Activated CD4-positive, alpha-beta T cell treated with anti-CD3 and anti-CD28 coated beads for 36 hours (primary cell): Measurements from ENCODE around the gene PARM1. TPM values are rescaled to one million over a fixed set of nuclear protein-coding genes. Genes with fewer than 3 reads are reported as not detected.

Experiments
- ATAC-seq: fragments of 200-7000 bp; cut with Tn5 transposase; one replicate; pipeline ENCODE4 v1.10.0; 2021; ENCODE audit warnings: mild to moderate bottlenecking, moderate library complexity
- CTCF ChIA-PET: fragments of 350-600 bp; sonication (Branson Sonifier 250); formaldehyde crosslinking; loops from one replicate; lab custom pipeline; 2021; ENCODE audit warnings: antibody characterized with exemption; lab: Charles Lee
- POLR2A ChIA-PET: fragments of 350-600 bp; sonication (Branson Sonifier 250); formaldehyde crosslinking; loops from one replicate; lab custom pipeline; 2021; ENCODE audit warnings: antibody characterized with exemption, inconsistent platforms; lab: Charles Lee
- DNase-seq: peaks from one replicate; pipeline ENCODE4 v3.0.0-alpha.2; 2020
- H3K27ac Mint-ChIP-seq: one replicate; pipeline ENCODE4 v1.8.0; 2021; ENCODE audit warnings: mixed read lengths
- H3K27me3 Mint-ChIP-seq: one replicate; pipeline ENCODE4 v1.8.0; 2021; ENCODE audit warnings: mixed read lengths
- H3K36me3 Mint-ChIP-seq: one replicate; pipeline ENCODE4 v1.8.0; 2021; ENCODE audit warnings: low read depth, mixed read lengths
- H3K4me1 Mint-ChIP-seq: one replicate; pipeline ENCODE4 v1.8.0; 2021; ENCODE audit warnings: mixed read lengths
- H3K4me3 Mint-ChIP-seq: one replicate; pipeline ENCODE4 v1.8.0; 2021; ENCODE audit warnings: mild to moderate bottlenecking, moderate library complexity, mixed read lengths
- H3K9me3 Mint-ChIP-seq: one replicate; pipeline ENCODE4 v1.8.0; 2021; ENCODE audit warnings: low read depth, mixed read lengths
- intact Hi-C, 2 experiments: fragments of 100-400 bp; cut with DNase I in 1 of 2; cut with micrococcal nuclease in 1 of 2; formaldehyde crosslinking; loops; one replicate each; pipeline versions ENCODE4 v1.14.2 to v1.15.1; 2022 to 2024; cut with DNase I, micrococcal nuclease
- total RNA-seq, 2 experiments: library from RNA; stranded (reverse); gene quantifications; one replicate each; pipeline ENCODE4 v1.2.3, GENCODE V29; 2021

The PARM1 gene
- total RNA-seq, 2 experiments from 2014 or later, result 0.04 to 0.05 TPM

DNA sequence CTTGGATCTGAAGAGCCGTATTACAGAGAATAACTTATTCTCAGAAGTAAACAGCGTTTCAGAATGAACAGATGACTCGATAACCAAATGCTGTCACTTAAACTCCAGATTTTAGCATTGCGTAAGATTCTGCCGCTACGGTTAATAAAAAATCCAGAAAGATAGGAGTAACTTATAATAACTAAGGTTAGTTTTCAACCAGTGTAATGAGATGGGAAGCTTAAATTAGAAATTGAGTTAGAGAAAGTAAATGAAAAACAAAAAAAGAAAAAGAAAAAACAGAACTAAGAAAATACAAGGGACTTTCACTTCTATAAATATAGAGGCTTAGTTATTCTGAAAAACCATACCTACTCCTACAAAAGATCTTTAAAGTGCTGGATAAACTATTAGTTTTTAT, 13.1 kb upstream of the PARM1 start:
- H3K27me3 Mint-ChIP-seq, result peaks cover 5% of the 10 kb centered on the region
- POLR2A ChIA-PET, result interaction anchor here (0.6 kb wide), 1 partner anchor 92 kb away, joined by 3 read pairs; no protein-coding TSS in a partner anchor
- ATAC-seq, result no peak

DNA sequence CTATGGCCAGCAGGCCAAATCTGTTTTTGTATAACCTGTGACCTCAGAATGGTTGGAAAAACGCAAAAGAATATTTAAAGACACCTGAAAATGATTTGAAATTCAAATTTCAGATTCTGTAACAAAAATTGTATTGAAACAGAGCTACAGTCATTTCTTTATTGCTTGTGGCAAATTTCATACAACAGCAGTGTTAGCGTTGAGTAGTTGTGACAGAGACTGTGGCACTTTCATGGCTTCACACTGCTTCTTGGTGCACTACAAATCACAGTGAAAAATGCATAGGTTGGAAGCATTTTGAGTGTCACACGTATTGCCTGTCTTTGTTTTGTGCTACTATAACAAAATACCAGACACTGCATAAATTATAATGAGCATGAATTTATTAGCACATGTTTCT, 12.2 kb upstream of the PARM1 start:
- ATAC-seq, result no peak
- POLR2A ChIA-PET, result no interaction called here
- intact Hi-C loops, result no loop called here
- H3K27ac Mint-ChIP-seq, result no peak overlapping the region
- no peak for DNase-seq
- H3K27me3 Mint-ChIP-seq, result peaks cover 2% of the 10 kb centered on the region
- no peaks in the 10 kb centered on the region for H3K4me1 Mint-ChIP-seq
- CTCF ChIA-PET, result no interaction called here
- H3K9me3 Mint-ChIP-seq, result no peaks in the 10 kb centered on the region
- H3K4me3 Mint-ChIP-seq, result no peak overlapping the region
- H3K36me3 Mint-ChIP-seq, result no peaks in the 10 kb centered on the region

More for the DNA sequence above, 13.1 kb upstream of the PARM1 start:
- no peak overlapping the region for H3K4me3 Mint-ChIP-seq
- CTCF ChIA-PET, result no interaction called here
- intact Hi-C loops, result no loop called here
- no peaks in the 10 kb centered on the region for H3K36me3 Mint-ChIP-seq
- no peaks in the 10 kb centered on the region for H3K9me3 Mint-ChIP-seq
- DNase-seq, result no peak
- no peak overlapping the region for H3K27ac Mint-ChIP-seq
- no peaks in the 10 kb centered on the region for H3K4me1 Mint-ChIP-seq

DNA sequence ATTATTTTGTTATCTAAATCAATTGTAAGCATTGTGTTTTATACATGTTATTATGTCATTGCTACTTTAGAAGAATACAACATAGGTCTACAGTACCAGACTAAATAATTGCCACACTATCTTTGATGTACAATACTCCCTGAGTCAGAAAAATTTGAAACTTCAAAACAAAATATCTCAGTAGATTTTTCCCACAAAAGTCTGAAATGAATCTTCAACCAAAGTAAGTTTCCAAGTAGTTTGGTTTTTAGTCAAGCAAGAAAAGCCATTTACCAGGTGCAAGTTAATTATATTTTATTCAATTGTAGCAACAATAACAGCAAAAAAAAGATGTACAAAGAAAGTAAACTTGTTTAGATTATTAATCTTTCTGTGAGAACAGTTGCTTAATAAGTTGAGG, 11.4 kb upstream of the PARM1 start:
- no peaks in the 10 kb centered on the region for H3K4me1 Mint-ChIP-seq
- intact Hi-C loops, result no loop called here

DNA sequence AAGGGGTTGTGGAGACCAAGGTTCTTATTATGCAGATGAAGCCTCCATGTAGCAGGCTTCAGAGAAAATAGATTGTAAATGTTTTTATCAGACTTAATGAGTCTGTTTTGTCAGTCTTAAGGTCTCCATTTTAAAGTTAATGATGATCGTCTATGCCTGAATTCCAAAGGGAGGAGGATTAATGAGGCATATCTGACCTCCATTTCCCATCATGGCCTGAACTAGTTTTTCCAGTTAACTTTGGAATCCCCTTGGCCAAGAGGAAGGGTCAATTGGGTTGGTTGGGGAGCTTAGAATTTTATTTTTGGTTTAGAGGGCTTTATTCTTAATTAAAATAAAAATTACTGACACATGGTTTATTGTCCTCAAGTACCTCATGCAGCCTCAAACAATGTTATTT, 6.9 kb upstream of the PARM1 start:
- Mint-ChIP-seq H3K27me3 (peaks cover 15% of the 10 kb centered on the region), H3K9me3 (no peaks in the 10 kb centered on the region), H3K4me1 (no peaks in the 10 kb centered on the region), H3K27ac (no peak overlapping the region), H3K4me3 (no peak overlapping the region), H3K36me3 (no peaks in the 10 kb centered on the region)
- CTCF ChIA-PET, result no interaction called here
- DNase-seq, result no peak
- intact Hi-C loops, result no loop called here
- POLR2A ChIA-PET, result no interaction called here
- no peak for ATAC-seq

More for the DNA sequence above, 11.4 kb upstream of the PARM1 start:
- H3K4me3 Mint-ChIP-seq, result no peak overlapping the region
- CTCF ChIA-PET, result no interaction called here
- no peaks in the 10 kb centered on the region for H3K9me3 Mint-ChIP-seq
- H3K27me3 Mint-ChIP-seq, result peaks cover 2% of the 10 kb centered on the region
- ATAC-seq, result no peak
- no peak overlapping the region for H3K27ac Mint-ChIP-seq
- POLR2A ChIA-PET, result no interaction called here
- DNase-seq, result no peak
- H3K36me3 Mint-ChIP-seq, result no peaks in the 10 kb centered on the region

DNA sequence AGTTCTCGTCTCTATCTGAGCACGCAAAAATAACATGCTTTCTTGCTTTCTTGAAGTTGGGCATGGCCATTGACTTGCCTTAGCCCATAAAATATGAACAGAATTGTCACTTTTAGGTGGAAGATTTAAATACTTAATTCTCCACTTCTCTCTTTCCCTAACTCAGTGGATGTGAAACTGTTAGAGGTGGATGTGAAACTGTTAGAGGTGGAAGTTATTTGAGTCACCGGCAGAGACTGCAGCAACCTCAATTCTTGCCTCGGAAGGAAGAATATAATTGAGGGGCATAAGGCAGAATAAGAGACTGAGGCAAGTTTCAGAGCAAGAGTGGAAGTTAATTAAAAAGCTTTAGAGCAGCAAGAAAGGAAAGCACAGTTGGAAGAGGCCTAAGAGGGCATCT, 2.8 kb upstream of the PARM1 start:
- CTCF ChIA-PET, result interaction anchor here (0.7 kb wide), 1 partner anchor 112 kb away, joined by 3 read pairs; no protein-coding TSS in a partner anchor
- Mint-ChIP-seq H3K36me3 (no peaks in the 10 kb centered on the region), H3K9me3 (no peaks in the 10 kb centered on the region), H3K4me1 (peaks cover 17% of the 10 kb centered on the region), H3K27me3 (peaks cover 52% of the 10 kb centered on the region), H3K27ac (no peak overlapping the region), H3K4me3 (no peak overlapping the region)
- DNase-seq, result no peak
- ATAC-seq, result no peak
- POLR2A ChIA-PET, result no interaction called here
- intact Hi-C loops, result loop anchor here in 1 of 2 experiments (10.0 kb wide), 1 partner anchor 555 kb away; no protein-coding TSS in a partner anchor

DNA sequence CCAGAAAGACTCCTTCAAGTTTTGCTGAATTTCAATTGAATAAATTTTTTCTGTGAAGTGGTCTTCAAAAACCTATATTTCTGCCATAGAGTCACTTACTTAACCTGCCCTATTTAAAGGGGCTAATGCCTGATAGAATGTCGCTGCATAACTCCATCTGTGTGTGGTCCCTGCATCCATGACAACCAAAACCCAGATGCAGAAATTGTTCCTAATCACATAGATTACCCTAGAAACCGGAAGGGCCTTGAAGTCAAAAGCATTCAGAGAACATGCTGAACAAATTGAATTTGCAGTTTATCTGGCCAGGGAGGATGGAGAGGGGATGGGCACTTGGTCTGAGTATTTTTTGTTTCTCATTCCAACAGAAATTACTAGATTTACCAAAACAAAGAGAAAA, 1.5 kb upstream of the PARM1 start:
- POLR2A ChIA-PET, result no interaction called here
- ATAC-seq, result no peak

DNA sequence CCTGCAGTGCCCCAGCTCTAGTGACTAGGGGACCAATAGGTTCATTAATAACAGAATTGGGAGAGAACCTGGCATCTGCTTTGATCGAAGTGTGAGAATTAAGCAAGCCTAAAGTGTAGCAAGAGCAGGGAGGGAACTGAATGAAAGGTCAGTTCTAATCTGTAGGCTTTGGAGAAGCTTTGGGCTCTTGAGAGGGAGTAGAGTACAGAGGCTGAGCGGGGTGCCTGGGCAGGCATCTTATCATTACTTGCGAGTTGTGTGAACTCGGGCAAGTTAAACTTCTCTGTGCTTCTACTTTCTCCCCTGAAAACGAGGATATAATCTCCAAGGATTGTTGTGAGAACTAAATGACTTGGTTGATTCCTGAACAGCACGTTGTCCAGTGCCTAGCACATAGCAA, 906 bp upstream of the PARM1 start:
- intact Hi-C loops, result loop anchor here in 1 of 2 experiments (10.0 kb wide), 1 partner anchor 553 kb away; no protein-coding TSS in a partner anchor
- Mint-ChIP-seq H3K4me1 (peaks cover 17% of the 10 kb centered on the region), H3K27me3 (peaks cover 59% of the 10 kb centered on the region), H3K9me3 (no peaks in the 10 kb centered on the region), H3K4me3 (no peak overlapping the region), H3K36me3 (no peaks in the 10 kb centered on the region), H3K27ac (no peak overlapping the region)
- DNase-seq (no peak), ATAC-seq (no peak)
- POLR2A ChIA-PET, result no interaction called here
- CTCF ChIA-PET, result interaction anchor here (0.5 kb wide), 1 partner anchor 656 kb away, joined by 4 read pairs; no protein-coding TSS in a partner anchor

More for the DNA sequence above, 1.5 kb upstream of the PARM1 start:
- Mint-ChIP-seq H3K9me3 (no peaks in the 10 kb centered on the region), H3K4me3 (no peak overlapping the region), H3K36me3 (no peaks in the 10 kb centered on the region), H3K4me1 (peaks cover 17% of the 10 kb centered on the region), H3K27ac (no peak overlapping the region), H3K27me3 (peaks cover 54% of the 10 kb centered on the region)
- CTCF ChIA-PET, result interaction anchor here (0.5 kb wide), 1 partner anchor 657 kb away, joined by 4 read pairs; no protein-coding TSS in a partner anchor
- intact Hi-C loops, result loop anchor here in 1 of 2 experiments (10.0 kb wide), 1 partner anchor 553 kb away; no protein-coding TSS in a partner anchor
- DNase-seq, result no peak

DNA sequence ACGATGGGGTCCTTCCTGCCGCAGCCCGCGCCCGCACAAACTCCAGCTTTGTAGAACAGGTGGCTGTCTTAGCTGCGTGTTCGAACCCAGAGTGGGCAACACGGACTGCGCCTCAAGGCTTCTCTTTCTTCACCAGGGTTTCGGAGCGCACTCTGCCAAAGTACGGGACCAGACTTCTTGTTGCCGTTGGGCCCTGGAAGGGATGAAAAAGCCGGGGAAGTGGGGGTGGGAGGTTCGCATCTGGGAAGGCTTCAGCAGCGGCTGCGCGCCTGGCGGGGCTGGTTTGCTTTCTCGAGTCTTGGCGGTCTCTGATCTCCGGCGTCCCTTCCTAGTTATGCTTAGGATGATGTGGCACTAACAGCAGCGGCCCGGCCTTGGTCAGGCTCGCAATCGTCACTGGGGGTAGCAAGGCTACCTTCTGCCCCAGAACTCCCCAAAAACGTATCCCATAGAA, 673 bp downstream of the PARM1 start:
- Mint-ChIP-seq H3K27ac (no peak overlapping the region), H3K27me3 (peaks cover 58% of the 10 kb centered on the region), H3K36me3 (no peaks in the 10 kb centered on the region), H3K4me3 (peak overlapping the region; percentile 63), H3K4me1 (peaks cover 17% of the 10 kb centered on the region), H3K9me3 (no peaks in the 10 kb centered on the region)
- DNase-seq (no peak), ATAC-seq (no peak)
- intact Hi-C loops, result loop anchor here in 1 of 2 experiments (10.0 kb wide), 1 partner anchor 551 kb away; no protein-coding TSS in a partner anchor
- ChIA-PET POLR2A (no interaction called here), CTCF (interaction anchor here (1.1 kb wide), 1 partner anchor 85 kb away, joined by 3 read pairs; no protein-coding TSS in a partner anchor)

DNA sequence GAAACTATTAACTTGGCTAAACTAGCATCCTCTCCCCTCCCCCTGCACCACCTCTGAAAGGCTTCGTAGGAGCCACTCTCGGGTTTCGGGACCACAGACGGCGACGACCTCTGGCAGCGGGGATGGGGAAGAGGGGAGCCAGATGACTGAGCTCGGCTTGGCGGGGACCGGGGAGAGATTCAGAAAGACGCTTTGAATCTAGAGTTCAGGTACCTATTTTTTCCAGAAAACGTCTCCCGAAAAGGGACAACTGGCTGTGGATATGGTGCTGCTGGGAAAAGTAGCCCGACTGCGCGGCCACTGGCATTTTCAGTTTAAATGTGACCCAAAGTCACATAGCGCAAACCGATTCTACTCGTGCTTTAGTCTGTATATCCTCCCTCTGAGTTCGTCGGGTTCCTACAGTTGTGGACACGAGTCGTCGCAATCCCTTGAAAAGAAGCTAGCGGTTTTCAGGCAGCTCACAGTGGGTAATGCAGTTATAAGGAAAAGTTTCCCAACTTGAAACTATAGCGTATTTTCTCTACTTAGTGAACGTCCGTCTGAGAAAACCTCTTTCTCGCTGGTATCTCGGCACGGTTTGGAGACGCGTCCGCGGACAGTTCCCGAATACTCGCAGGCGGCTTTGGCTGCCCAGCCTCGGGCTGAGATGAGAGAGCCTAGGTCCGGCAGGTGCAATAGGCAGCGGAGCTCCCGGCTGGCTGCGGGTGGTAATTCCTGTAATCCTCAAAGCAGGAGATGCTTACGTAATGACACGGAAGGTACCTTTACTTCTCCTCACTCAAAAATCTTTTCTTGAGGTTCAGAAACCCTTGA, 1.3 kb downstream of the PARM1 start:
- Mint-ChIP-seq H3K9me3 (no peaks in the 10 kb centered on the region), H3K36me3 (no peaks in the 10 kb centered on the region), H3K4me3 (peak overlapping the region; percentile 63), H3K27ac (no peak overlapping the region), H3K4me1 (peaks cover 17% of the 10 kb centered on the region), H3K27me3 (peaks cover 56% of the 10 kb centered on the region)
- ChIA-PET POLR2A (no interaction called here), CTCF (interaction anchor here (0.7 kb wide), 1 partner anchor 59 kb away, joined by 5 read pairs; no protein-coding TSS in a partner anchor)
- DNase-seq (peak; percentile 6), ATAC-seq (no peak)
- intact Hi-C loops, result loop anchor here in 1 of 2 experiments (10.0 kb wide), 1 partner anchor 551 kb away; no protein-coding TSS in a partner anchor

DNA sequence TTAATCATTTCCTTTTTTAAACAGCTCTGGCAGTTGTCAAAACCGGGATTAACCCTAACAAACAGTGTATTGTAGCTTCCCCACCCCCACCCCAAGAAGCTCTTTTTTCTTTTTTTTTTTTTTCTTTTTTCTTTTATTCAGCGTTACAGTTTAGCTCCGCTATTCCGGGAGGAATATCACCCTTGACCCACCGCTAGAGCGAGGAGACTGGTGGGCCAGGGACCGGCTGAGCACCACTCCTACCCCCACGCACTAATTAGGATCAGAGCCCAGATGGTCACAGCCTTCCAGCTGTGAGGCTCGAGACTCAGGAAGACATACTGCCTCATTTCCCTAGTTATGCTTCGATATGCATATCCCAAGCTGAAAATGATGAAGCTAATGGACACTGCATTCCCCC, 2.0 kb downstream of the PARM1 start:
- Mint-ChIP-seq H3K4me3 (no peak overlapping the region), H3K36me3 (no peaks in the 10 kb centered on the region), H3K9me3 (no peaks in the 10 kb centered on the region), H3K27ac (no peak overlapping the region), H3K4me1 (peaks cover 17% of the 10 kb centered on the region), H3K27me3 (peaks cover 56% of the 10 kb centered on the region)
- DNase-seq, result no peak
- ChIA-PET POLR2A (no interaction called here), CTCF (interaction anchor here (0.6 to 1.1 kb wide), 3 partner anchors 14 to 59 kb away, joined by 4 to 5 read pairs (median 4); no protein-coding TSS in a partner anchor)
- no peak for ATAC-seq
- intact Hi-C loops, result loop anchor here in 1 of 2 experiments (10.0 kb wide), 1 partner anchor 550 kb away; no protein-coding TSS in a partner anchor

DNA sequence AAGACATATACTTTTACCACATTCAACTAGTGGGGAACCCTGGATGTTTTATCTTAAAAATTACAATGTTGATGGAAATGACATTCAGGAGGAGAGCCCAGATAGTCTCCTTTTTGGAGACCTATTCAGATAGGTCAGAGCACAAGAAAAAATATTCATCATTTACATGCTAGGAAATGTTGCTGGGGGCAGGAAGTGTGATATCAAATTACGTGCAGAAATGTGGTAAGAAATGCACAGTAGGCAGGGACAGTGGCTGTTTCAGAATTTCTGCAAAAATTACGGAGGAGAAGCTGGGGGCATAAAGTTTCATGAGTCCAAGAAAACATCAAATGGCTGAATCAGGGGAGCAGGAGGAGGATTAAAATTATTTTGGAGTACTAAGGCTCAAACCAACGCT, 8.2 kb downstream of the PARM1 start:
- intact Hi-C loops, result no loop called here
- Mint-ChIP-seq H3K9me3 (peaks cover 3% of the 10 kb centered on the region), H3K36me3 (no peaks in the 10 kb centered on the region), H3K27ac (no peak overlapping the region), H3K27me3 (peaks cover 16% of the 10 kb centered on the region), H3K4me3 (no peak overlapping the region), H3K4me1 (no peaks in the 10 kb centered on the region)
- POLR2A ChIA-PET, result no interaction called here
- ATAC-seq (no peak), DNase-seq (no peak)
- CTCF ChIA-PET, result no interaction called here
